Activated CD4-positive, alpha-beta memory T cell treated with anti-CD3 and anti-CD28 coated beads for 36 hours (primary cell): Measurements from ENCODE around the gene ACVRL1. TPM values are rescaled to one million over a fixed set of nuclear protein-coding genes. Genes with fewer than 3 reads are reported as not detected.

Experiments
- CTCF ChIA-PET: fragments of 350-600 bp; sonication (Branson Sonifier 250); formaldehyde crosslinking; loops from one replicate; lab custom pipeline; 2021; ENCODE audit warnings: antibody characterized with exemption, inconsistent platforms; lab: Charles Lee
- POLR2A ChIA-PET: fragments of 350-600 bp; sonication (Branson Sonifier 250); formaldehyde crosslinking; loops from one replicate; lab custom pipeline; 2021; ENCODE audit warnings: antibody characterized with exemption; lab: Charles Lee
- DNase-seq: peaks from one replicate; pipeline ENCODE4 v3.0.0-alpha.2; 2020
- H3K27ac Mint-ChIP-seq: one replicate; pipeline ENCODE4 v1.8.0; 2021; ENCODE audit warnings: mixed read lengths
- H3K27me3 Mint-ChIP-seq: one replicate; pipeline ENCODE4 v1.8.0; 2021; ENCODE audit warnings: mixed read lengths
- H3K36me3 Mint-ChIP-seq: one replicate; pipeline ENCODE4 v1.8.0; 2021; ENCODE audit warnings: mixed read lengths
- H3K4me1 Mint-ChIP-seq: one replicate; pipeline ENCODE4 v1.8.0; 2021; ENCODE audit warnings: low read depth, mixed read lengths
- H3K4me3 Mint-ChIP-seq: one replicate; pipeline ENCODE4 v1.8.0; 2021; ENCODE audit warnings: mild to moderate bottlenecking, mixed read lengths
- H3K9me3 Mint-ChIP-seq: one replicate; pipeline ENCODE4 v1.8.0; 2021; ENCODE audit warnings: mixed read lengths
- intact Hi-C: fragments of 100-400 bp; cut with micrococcal nuclease; formaldehyde crosslinking; loops from one replicate; pipeline ENCODE4 v1.15.1; 2023
- total RNA-seq, 2 experiments: library from RNA; stranded (reverse); gene quantifications; one replicate each; pipeline ENCODE4 v1.2.3, GENCODE V29; 2021

ACVRL1 gene
- total RNA-seq, 2 experiments from 2014 or later, result not detected

DNA sequence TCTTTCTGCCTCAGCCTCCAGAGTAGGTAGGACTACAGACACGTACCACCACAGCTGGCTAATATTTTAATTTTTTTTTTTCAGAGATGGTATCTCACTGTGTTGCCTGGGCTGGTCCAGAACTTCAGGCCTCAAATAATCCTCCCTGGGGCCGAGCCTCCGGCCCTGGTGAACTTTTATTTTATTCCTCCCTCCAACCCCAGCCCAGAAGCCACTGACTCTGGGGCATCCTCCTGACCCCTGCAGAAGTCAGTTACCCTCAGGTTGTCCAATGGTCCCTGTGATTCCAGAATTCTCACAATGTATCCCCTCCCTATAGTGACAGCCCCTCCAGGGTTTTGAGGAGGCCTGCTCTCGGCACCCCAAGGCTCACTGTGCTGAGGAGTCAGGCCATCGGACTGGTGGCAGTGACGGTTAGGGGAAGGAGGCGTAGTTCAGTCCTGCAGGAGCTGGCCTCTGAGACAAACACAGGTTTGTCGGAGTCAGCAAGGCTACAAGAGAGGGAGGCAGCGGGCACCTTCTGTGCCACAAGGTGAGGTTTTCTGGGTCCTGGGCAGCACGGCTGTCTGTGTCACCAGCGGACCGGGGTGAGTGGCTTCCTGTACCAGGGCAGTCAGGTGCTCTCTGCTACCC lies 39.4 kb upstream of the ACVRL1 start:
- Mint-ChIP-seq H3K4me1 (peaks cover 13% of the 10 kb centered on the region), H3K27ac (no peak overlapping the region), H3K4me3 (no peak overlapping the region), H3K9me3 (no peaks in the 10 kb centered on the region), H3K27me3 (peaks cover 55% of the 10 kb centered on the region), H3K36me3 (no peaks in the 10 kb centered on the region)
- intact Hi-C loops, result loop anchor here (5.0 kb wide), 1 partner anchor 41 kb away; no protein-coding TSS in a partner anchor
- DNase-seq, result no peak
- POLR2A ChIA-PET, result no interaction called here
- CTCF ChIA-PET, result no interaction called here

GRCh38 chr12:51868821-51869495 lies 38.3 kb upstream of the ACVRL1 start:
- no peaks in the 10 kb centered on the region for H3K36me3 Mint-ChIP-seq
- H3K27ac Mint-ChIP-seq, result no peak overlapping the region
- intact Hi-C loops, result loop anchor here (5.0 kb wide), 1 partner anchor 42 kb away; no protein-coding TSS in a partner anchor
- peaks cover 48% of the 10 kb centered on the region for H3K27me3 Mint-ChIP-seq
- POLR2A ChIA-PET, result no interaction called here
- H3K4me3 Mint-ChIP-seq, result no peak overlapping the region
- H3K4me1 Mint-ChIP-seq, result peaks cover 10% of the 10 kb centered on the region
- CTCF ChIA-PET, result no interaction called here
- no peak for DNase-seq
- H3K9me3 Mint-ChIP-seq, result no peaks in the 10 kb centered on the region

DNA sequence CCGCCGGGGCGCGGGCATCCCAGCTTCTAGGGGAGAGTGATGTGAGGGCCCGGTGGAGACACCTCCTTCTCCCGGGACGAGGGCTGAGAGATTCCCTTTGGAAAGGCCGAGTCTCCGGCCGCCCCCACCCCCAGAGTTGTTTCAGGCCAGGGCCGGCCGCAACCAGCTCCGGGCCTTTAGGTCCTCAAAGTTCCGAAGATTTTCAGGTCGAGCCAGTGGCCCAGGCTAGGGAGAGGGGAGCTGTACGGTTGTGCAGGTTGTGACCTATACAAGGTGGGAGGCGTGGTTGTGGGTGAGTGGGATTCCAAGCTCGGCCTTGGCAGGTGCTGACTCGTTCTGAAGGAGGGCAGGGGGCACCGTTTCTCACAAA lies 37.8 kb upstream of the ACVRL1 start:
- POLR2A ChIA-PET, result no interaction called here
- CTCF ChIA-PET, result interaction anchor here (1.3 to 1.6 kb wide), 2 partner anchors 53 to 156 kb away, joined by 3 to 5 read pairs; no protein-coding TSS in a partner anchor
- peaks cover 7% of the 10 kb centered on the region for H3K4me1 Mint-ChIP-seq
- H3K27me3 Mint-ChIP-seq, result peaks cover 46% of the 10 kb centered on the region
- no peak overlapping the region for H3K27ac Mint-ChIP-seq
- H3K9me3 Mint-ChIP-seq, result no peaks in the 10 kb centered on the region
- H3K36me3 Mint-ChIP-seq, result no peaks in the 10 kb centered on the region
- no peak overlapping the region for H3K4me3 Mint-ChIP-seq
- DNase-seq, result no peak
- intact Hi-C loops, result loop anchor here (5.0 kb wide), 1 partner anchor 42 kb away; no protein-coding TSS in a partner anchor

DNA sequence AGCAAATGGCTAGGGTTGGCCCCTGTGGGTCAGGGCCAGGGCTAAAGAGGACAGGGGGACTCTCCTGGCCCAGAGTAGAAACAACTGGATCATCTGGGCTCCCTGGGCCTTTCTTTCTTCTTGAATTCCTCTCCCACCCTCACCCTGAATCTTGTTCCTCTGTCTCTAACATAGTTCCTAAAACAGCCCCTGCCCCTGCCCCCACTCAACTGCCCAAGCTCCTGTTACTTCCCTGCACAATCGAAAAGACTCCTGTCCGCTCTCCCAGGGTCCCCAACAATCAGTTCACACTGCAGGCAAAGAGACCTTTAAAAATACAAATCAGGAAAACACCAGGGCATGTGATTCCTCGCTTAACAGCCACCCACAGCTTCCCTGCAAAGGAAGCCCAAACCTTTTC lies 37.4 kb upstream of the ACVRL1 start:
- Mint-ChIP-seq H3K9me3 (no peaks in the 10 kb centered on the region), H3K4me1 (peaks cover 5% of the 10 kb centered on the region), H3K36me3 (no peaks in the 10 kb centered on the region), H3K27me3 (peaks cover 41% of the 10 kb centered on the region), H3K27ac (no peak overlapping the region), H3K4me3 (no peak overlapping the region)
- ChIA-PET CTCF (interaction anchor here (0.6 to 1.6 kb wide), 3 partner anchors 46 to 155 kb away, joined by 3 to 5 read pairs (median 3); no protein-coding TSS in a partner anchor), POLR2A (no interaction called here)
- intact Hi-C loops, result loop anchor here (5.0 to 10.0 kb wide), 2 partner anchors 43 to 275 kb away; partner anchors contain the start of gene SCN8A
- no peak for DNase-seq

GRCh38 chr12:51870504-51870903 lies 36.8 kb upstream of the ACVRL1 start:
- no peak for DNase-seq
- POLR2A ChIA-PET, result no interaction called here
- Mint-ChIP-seq H3K4me1 (peaks cover 5% of the 10 kb centered on the region), H3K9me3 (no peaks in the 10 kb centered on the region), H3K27me3 (peaks cover 37% of the 10 kb centered on the region), H3K4me3 (no peak overlapping the region), H3K27ac (no peak overlapping the region), H3K36me3 (no peaks in the 10 kb centered on the region)
- intact Hi-C loops, result loop anchor here (10.0 kb wide), 1 partner anchor 276 kb away; the partner anchor contains the start of gene SCN8A
- CTCF ChIA-PET, result interaction anchor here (0.6 to 1.6 kb wide), 3 partner anchors 46 to 155 kb away, joined by 3 to 5 read pairs (median 3); no protein-coding TSS in a partner anchor

GRCh38 chr12:51871126-51871525 lies 36.2 kb upstream of the ACVRL1 start:
- intact Hi-C loops, result loop anchor here (10.0 kb wide), 1 partner anchor 276 kb away; the partner anchor contains the start of gene SCN8A
- H3K27ac Mint-ChIP-seq, result no peak overlapping the region
- no peaks in the 10 kb centered on the region for H3K9me3 Mint-ChIP-seq
- CTCF ChIA-PET, result interaction anchor here (0.9 to 1.6 kb wide), 2 partner anchors 11 to 154 kb away, joined by 3 to 5 read pairs; no protein-coding TSS in a partner anchor
- DNase-seq, result no peak
- no peak overlapping the region for H3K4me3 Mint-ChIP-seq
- POLR2A ChIA-PET, result no interaction called here
- H3K36me3 Mint-ChIP-seq, result no peaks in the 10 kb centered on the region
- H3K27me3 Mint-ChIP-seq, result peaks cover 34% of the 10 kb centered on the region
- peaks cover 5% of the 10 kb centered on the region for H3K4me1 Mint-ChIP-seq

DNA sequence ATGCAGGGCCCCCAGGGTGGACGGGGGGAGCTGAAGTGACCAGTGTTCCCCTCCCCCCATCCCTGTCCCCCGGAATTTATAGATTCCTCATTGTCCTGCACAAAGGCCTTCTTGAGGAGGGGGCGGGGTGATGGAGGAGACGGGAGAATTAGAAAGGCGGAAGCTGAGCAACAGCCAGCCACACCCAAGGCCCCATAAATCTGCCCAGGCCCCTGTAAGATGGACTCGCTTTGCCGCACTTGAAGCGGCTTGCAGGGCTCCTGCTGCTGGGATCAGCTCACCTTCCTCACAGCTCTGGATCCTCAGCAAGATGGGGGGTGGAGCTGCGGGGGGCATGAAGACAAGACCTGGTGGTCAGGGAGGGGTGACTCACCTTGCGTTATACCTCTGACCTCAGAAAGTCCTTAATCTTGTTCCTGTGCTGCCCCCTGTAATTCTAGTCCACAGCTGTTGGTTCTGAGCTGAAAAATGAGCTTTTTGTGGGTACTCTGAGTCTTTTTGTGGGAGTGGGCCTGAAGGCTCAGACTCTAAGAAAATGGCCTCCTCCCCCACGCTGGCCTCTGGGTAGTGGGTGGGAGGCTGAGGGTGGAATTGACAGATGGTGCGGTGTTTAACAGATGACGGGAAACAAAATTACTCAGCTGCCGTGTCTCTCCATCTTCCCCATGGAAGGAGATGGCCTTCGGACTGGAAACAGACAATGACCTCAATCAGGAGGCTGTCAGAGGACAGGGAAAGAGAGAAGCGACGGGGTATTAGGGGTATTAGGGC lies 35.2 kb upstream of the ACVRL1 start:
- Mint-ChIP-seq H3K36me3 (no peaks in the 10 kb centered on the region), H3K27ac (no peak overlapping the region), H3K9me3 (no peaks in the 10 kb centered on the region), H3K4me3 (no peak overlapping the region), H3K27me3 (peaks cover 32% of the 10 kb centered on the region), H3K4me1 (peaks cover 5% of the 10 kb centered on the region)
- ChIA-PET CTCF (interaction anchor here (0.8 to 0.9 kb wide), 2 partner anchors 10 to 51 kb away, joined by 3 to 5 read pairs; no protein-coding TSS in a partner anchor), POLR2A (no interaction called here)
- no peak for DNase-seq
- intact Hi-C loops, result loop anchor here (10.0 kb wide), 1 partner anchor 277 kb away; the partner anchor contains the start of gene SCN8A

GRCh38 chr12:51872689-51872981 lies 34.7 kb upstream of the ACVRL1 start:
- intact Hi-C loops, result loop anchor here (10.0 kb wide), 1 partner anchor 278 kb away; the partner anchor contains the start of gene SCN8A
- DNase-seq, result no peak
- Mint-ChIP-seq H3K4me3 (no peak overlapping the region), H3K27me3 (peaks cover 27% of the 10 kb centered on the region), H3K9me3 (no peaks in the 10 kb centered on the region), H3K36me3 (no peaks in the 10 kb centered on the region), H3K27ac (no peak overlapping the region), H3K4me1 (peaks cover 5% of the 10 kb centered on the region)
- CTCF ChIA-PET, result interaction anchor here (0.8 to 3.5 kb wide), 2 partner anchors 50 to 52 kb away, joined by 5 to 10 read pairs; no protein-coding TSS in a partner anchor
- POLR2A ChIA-PET, result no interaction called here

DNA sequence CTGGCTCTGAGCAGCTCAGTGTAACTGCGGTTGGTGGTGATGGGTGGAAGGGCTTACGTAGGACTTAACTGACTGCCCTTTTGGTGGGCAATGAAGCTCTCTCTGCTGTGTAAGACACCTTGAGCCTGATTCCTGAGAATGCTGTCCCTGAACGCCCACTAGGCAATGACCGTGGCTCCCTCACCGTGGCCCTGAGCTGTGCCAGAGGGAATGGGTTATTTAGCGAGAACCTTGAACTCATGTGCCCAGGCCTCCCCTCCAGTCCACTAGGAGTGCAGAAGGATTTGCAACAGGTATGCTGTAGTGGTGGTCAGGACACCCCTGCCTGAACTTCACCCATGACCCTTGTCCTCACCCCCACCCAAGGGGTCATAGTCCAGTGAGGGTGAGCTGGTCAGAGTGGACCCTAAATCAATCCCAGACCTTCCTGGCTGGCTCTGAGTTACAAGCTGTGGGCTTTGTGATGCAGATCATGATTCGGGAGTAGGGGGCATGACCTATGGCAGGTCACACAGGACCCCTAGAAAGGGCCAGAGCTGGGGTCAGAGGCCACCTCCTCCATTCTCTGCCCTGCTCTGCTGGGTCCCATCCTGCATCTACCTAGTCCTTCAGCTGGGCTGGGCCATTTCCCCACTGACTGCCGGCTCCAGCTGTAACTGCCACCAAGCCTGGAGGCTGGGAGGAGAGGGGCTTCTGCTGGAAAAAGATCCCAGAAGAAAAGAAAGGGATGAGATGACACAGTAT lies 33.9 kb upstream of the ACVRL1 start:
- POLR2A ChIA-PET, result no interaction called here
- Mint-ChIP-seq H3K36me3 (no peaks in the 10 kb centered on the region), H3K27ac (no peak overlapping the region), H3K4me3 (no peak overlapping the region), H3K9me3 (no peaks in the 10 kb centered on the region), H3K27me3 (peaks cover 22% of the 10 kb centered on the region), H3K4me1 (peaks cover 5% of the 10 kb centered on the region)
- CTCF ChIA-PET, result interaction anchor here (0.6 to 4.2 kb wide), 5 partner anchors 13 to 279 kb away, joined by 3 to 18 read pairs (median 10); no protein-coding TSS in a partner anchor
- DNase-seq, result no peak
- intact Hi-C loops, result loop anchor here (10.0 kb wide), 1 partner anchor 279 kb away; the partner anchor contains the start of gene SCN8A

DNA sequence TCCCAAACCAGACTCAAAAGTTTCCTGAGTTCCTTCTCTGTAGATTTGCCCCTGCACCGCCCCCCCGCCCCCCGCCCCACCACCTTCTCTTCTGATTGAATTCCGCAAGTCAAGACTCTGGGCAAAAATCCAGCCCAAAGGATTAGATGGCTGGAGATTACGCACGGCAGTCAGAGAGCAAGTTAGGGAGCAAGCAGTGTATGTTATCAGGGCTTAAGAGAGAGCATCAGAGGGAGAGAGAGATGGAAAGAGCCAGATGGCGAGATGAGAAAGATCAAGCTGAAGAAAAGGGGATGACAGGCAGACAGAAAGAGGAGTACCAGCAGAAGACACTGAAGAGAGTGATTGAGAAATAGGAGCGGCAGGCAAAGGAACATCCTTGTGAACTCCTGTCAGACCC lies 33.3 kb upstream of the ACVRL1 start:
- peaks cover 5% of the 10 kb centered on the region for H3K4me1 Mint-ChIP-seq
- no peak for DNase-seq
- no peaks in the 10 kb centered on the region for H3K36me3 Mint-ChIP-seq
- peaks cover 17% of the 10 kb centered on the region for H3K27me3 Mint-ChIP-seq
- CTCF ChIA-PET, result interaction anchor here (1.4 to 4.2 kb wide), 5 partner anchors 12 to 80 kb away, joined by 3 to 18 read pairs (median 10); no protein-coding TSS in a partner anchor
- intact Hi-C loops, result loop anchor here (10.0 kb wide), 1 partner anchor 279 kb away; the partner anchor contains the start of gene SCN8A
- no peak overlapping the region for H3K27ac Mint-ChIP-seq
- no peak overlapping the region for H3K4me3 Mint-ChIP-seq
- H3K9me3 Mint-ChIP-seq, result no peaks in the 10 kb centered on the region
- POLR2A ChIA-PET, result no interaction called here

- intact Hi-C loops, result loop anchor here (10.0 kb wide), 1 partner anchor 280 kb away; the partner anchor contains the start of gene SCN8A
- no peak for DNase-seq
- H3K4me3 Mint-ChIP-seq, result no peak overlapping the region
- H3K36me3 Mint-ChIP-seq, result no peaks in the 10 kb centered on the region
- H3K4me1 Mint-ChIP-seq, result peaks cover 5% of the 10 kb centered on the region
- no peak overlapping the region for H3K27ac Mint-ChIP-seq
- POLR2A ChIA-PET, result interaction anchor here (1.0 kb wide), 1 partner anchor 53 kb away, joined by 3 read pairs; no protein-coding TSS in a partner anchor
- H3K9me3 Mint-ChIP-seq, result no peaks in the 10 kb centered on the region
- CTCF ChIA-PET, result interaction anchor here (0.5 to 4.2 kb wide), 25 partner anchors 10 to 479 kb away, joined by 3 to 21 read pairs (median 4); partner anchors contain the start of gene ANKRD33
- H3K27me3 Mint-ChIP-seq, result peaks cover 17% of the 10 kb centered on the region
Observed at GRCh38 chr12:51874486-51874885, 32.8 kb upstream of the ACVRL1 start.
